Epithelial cell of esophagus (primary cell): ENCODE results near the gene SRSF9.

Experiments
- DNase-seq: peaks from one replicate; pipeline ENCODE4 v3.0.0; 2010; ENCODE audit warnings: low read depth
- H3K4me3 ChIP-seq: 2 replicates; pipeline ENCODE4 v1.5.1; 2011; ENCODE audit warnings: mild to moderate bottlenecking, low read length, control low read depth
- CTCF ChIP-seq: IDR thresholded peaks from 2 replicates; pipeline ENCODE4 v1.5.1; 2011; ENCODE audit warnings: low read depth, mild to moderate bottlenecking, low read length, control low read depth, inconsistent platforms; ENCODE audit not compliant: insufficient read depth; ENCODE audit errors: missing control alignments

SRSF9 gene

DNA sequence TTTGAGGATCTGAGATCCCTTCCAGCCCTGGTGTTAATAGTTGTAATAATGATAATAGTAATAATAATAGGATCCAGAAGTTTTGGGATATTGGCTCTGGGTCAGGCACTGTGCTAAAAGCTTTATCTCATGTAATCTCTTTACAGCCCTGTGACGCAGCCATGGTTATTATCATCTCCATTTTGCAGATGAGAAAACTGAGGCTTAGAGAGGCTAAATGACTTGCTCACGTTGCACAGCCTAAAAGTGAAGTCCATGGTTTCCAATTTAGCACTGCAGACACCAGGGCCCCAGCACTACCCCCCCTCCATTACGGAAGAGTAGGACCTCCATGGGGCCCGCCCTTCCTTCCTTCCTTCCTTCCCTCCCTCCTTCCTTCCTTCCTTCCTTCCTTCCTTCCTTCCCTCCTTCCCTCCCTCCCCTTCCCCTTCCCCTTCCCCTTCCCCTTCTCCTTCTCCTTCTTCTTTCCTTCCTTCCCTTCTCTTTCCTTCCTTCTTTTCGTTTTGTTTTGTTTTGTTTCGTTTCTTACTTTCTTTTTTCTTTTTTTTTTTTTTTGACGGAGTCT, 46.6 kb downstream of the SRSF9 start:
- no peak for DNase-seq

GRCh38 chr12:120421701-120422100, 47.8 kb downstream of the SRSF9 start:
- no peak for DNase-seq
- no peak for TF ChIP-seq CTCF
- no peak overlapping the region for H3K4me3 ChIP-seq

More for the DNA sequence above, 46.6 kb downstream of the SRSF9 start:
- TF ChIP-seq CTCF = no peak
- H3K4me3 ChIP-seq = no peak overlapping the region

DNA sequence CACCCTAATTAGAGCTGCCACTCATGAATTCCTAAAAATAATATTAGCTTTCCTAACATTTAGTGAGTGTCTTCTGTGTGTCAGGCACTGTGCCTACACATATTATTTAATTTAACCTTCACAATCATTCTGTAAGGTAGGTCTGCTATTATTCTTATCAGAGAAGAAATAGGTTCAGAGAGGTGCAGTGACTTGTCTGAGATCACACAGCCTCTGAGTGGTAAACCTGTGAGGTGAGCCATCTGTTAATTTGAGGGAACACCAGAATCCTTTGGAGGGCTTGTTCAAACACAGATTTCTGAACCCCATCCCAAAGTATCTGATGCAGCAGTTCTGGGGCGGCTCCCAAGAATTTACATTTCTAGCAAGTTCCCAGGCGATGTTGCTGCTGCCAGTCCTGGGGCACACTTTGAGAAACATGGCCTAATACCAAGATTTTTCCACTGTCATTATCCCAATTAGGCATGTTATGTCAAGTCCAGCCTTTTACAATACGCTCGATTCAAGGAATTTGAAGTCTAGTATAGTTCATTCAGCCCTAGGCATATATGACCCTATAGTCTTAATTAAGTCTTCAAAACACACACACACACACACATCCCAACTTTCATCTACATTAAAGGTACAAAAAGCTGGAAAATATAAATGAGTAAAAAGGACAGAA, 51.5 kb downstream of the SRSF9 start:
- no peak overlapping the region for H3K4me3 ChIP-seq
- DNase-seq = no peak
- TF ChIP-seq CTCF = no peak

- no peak for TF ChIP-seq CTCF
- no peak overlapping the region for H3K4me3 ChIP-seq
- no peak for DNase-seq
Observed at GRCh38 chr12:120416490-120417216, 52.9 kb downstream of the SRSF9 start.

DNA sequence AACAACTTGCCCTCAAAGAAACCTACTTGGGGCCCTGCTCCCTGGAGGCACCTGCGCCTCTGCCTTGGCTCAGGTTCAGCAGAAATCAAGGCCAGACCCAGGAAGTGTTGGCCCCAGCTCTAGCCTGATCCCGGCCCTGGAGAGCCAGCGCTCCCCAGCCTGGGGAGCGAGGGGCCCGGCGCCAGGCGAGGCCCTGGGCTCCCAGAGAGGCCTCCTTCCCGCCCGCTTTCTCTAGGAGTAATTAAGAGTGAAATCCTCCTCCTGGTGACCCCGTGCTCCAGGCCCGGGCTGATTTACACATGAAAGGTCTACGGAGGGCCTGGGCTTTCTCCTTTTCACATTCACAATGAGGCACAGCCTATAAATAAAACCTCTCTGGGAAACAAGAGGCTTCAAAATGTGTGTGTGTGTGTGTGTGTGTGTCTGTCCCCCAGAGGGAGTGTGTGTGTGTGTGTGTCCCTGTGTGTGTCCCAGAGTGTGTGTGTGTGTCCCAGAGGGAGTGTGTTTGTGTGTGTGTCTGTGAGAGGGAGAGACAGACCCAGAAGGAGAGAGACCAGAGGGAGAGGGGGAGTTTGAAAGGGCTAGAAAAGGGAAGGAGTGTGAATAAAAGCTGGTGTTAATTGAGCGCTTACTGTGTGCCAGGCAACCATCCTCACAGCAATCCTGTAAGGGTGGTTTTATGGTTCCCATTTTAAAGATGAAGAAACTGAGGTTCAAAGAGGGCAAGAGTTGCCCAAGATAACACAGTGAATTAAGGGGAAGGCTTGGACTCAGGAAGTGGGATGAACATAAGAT, 55.5 kb downstream of the SRSF9 start:
- no peak overlapping the region for H3K4me3 ChIP-seq
- no peak for DNase-seq
- TF ChIP-seq CTCF = no peak

- no peak overlapping the region for H3K4me3 ChIP-seq
- TF ChIP-seq CTCF = no peak
- DNase-seq = no peak
Observed at GRCh38 chr12:120412421-120412820, 57.1 kb downstream of the SRSF9 start.
